ENCODE measurements around the gene ADCY9. TPM values are rescaled to one million over a fixed set of nuclear protein-coding genes. Genes with fewer than 3 reads are reported as not detected.

The ADCY9 gene
- total RNA-seq, 4 donors from 2014 or later: 13.1 to 25.1 (median 18.5) TPM

GRCh38 chr16:4062212-4062802, 53.9 kb downstream of the ADCY9 start:
- no peak overlapping the region for H3K4me3 ChIP-seq (ENCODE audit: low read depth, poor library complexity, severe bottlenecking)
- DNase-seq (ENCODE audit: low spot score in 2 of 2): no peak
- no peak for TF ChIP-seq CTCF (IDR thresholded peaks at IDR 0.05)
- no peak for TF ChIP-seq POLR2A (IDR thresholded peaks at IDR 0.05)
- intact Hi-C loops (cut with DNase I; ENCODE audit: low total_unique reads): no loop called here

GRCh38 chr16:4060823-4061222, 55.4 kb downstream of the ADCY9 start:
- no peak for DNase-seq (ENCODE audit: low spot score in 2 of 2)
- no peak overlapping the region for H3K4me3 ChIP-seq (ENCODE audit: low read depth, poor library complexity, severe bottlenecking)
- intact Hi-C loops (cut with DNase I; ENCODE audit: low total_unique reads): no loop called here
- TF ChIP-seq CTCF (IDR thresholded peaks at IDR 0.05) (no peak), POLR2A (IDR thresholded peaks at IDR 0.05) (no peak)

GRCh38 chr16:4060009-4060408, 56.2 kb downstream of the ADCY9 start:
- DNase-seq (ENCODE audit: low spot score in 2 of 2): peak in 1 of 2 donors; percentile 70
- intact Hi-C loops (cut with DNase I; ENCODE audit: low total_unique reads): no loop called here
- TF ChIP-seq POLR2A (IDR thresholded peaks at IDR 0.05) (no peak), CTCF (IDR thresholded peaks at IDR 0.05) (no peak)
- no peak overlapping the region for H3K4me3 ChIP-seq (ENCODE audit: low read depth, poor library complexity, severe bottlenecking)
- 55 to 83% methylated on average over 7 of the region's 7 CpGs for WGBS, 2 donors

GRCh38 chr16:4058386-4058785, 57.9 kb downstream of the ADCY9 start:
- no peak overlapping the region for H3K4me3 ChIP-seq (ENCODE audit: low read depth, poor library complexity, severe bottlenecking)
- no peak for TF ChIP-seq POLR2A (IDR thresholded peaks at IDR 0.05)
- no peak for TF ChIP-seq CTCF (IDR thresholded peaks at IDR 0.05)
- 84 to 89% methylated on average over 6 of the region's 6 CpGs for WGBS, 2 donors
- DNase-seq (ENCODE audit: low spot score in 2 of 2): peak in 1 of 2 donors; percentile 64
- intact Hi-C loops (cut with DNase I; ENCODE audit: low total_unique reads): no loop called here

- no peak overlapping the region for H3K4me3 ChIP-seq (ENCODE audit: low read depth, poor library complexity, severe bottlenecking)
- intact Hi-C loops (cut with DNase I; ENCODE audit: low total_unique reads): no loop called here
- WGBS, 2 donors: 92 to 95% methylated on average over 17 of the region's 17 CpGs
- DNase-seq (ENCODE audit: low spot score in 2 of 2): no peak
- TF ChIP-seq POLR2A (IDR thresholded peaks at IDR 0.05) (no peak), CTCF (IDR thresholded peaks at IDR 0.05) (no peak)
These were observed 58.8 kb downstream of the ADCY9 start for GRCh38 chr16:4057439-4057877.

Data from lower leg skin (tissue), 4 donors.